ENCODE results near the gene HIGD2A. TPM values are rescaled to one million over a fixed set of nuclear protein-coding genes. Genes with fewer than 3 reads are reported as not detected.

The HIGD2A gene
- total RNA-seq, 1 donor from 2014 or later = 210 TPM

- no peak for DNase-seq
- no peak for ATAC-seq (ENCODE audit: poor library complexity)
- intact Hi-C loops (cut with DNase I) = no loop called here
Measured at GRCh38 chr5:176366232-176366894, 22.2 kb upstream of the HIGD2A start.

- ATAC-seq (ENCODE audit: poor library complexity) (no peak), DNase-seq (no peak)
- intact Hi-C loops (cut with DNase I) = no loop called here
Measured at GRCh38 chr5:176368726-176369125, 19.8 kb upstream of the HIGD2A start.

GRCh38 chr5:176369934-176370711 is 18.4 kb upstream of the HIGD2A start:
- intact Hi-C loops (cut with DNase I) = no loop called here
- peak; percentile 6 for ATAC-seq (ENCODE audit: poor library complexity)
- DNase-seq = no peak

GRCh38 chr5:176371621-176372539 is 16.7 kb upstream of the HIGD2A start:
- ATAC-seq (ENCODE audit: poor library complexity) (peak; percentile 21), DNase-seq (no peak)
- intact Hi-C loops (cut with DNase I) = no loop called here

- peak; percentile 74 for ATAC-seq (ENCODE audit: poor library complexity)
- no peak for DNase-seq
- intact Hi-C loops (cut with DNase I) = no loop called here
Measured at GRCh38 chr5:176373100-176373818, 15.3 kb upstream of the HIGD2A start.

- intact Hi-C loops (cut with DNase I) = no loop called here
- no peak for ATAC-seq (ENCODE audit: poor library complexity)
- DNase-seq = no peak
Measured at GRCh38 chr5:176379881-176380280, 8.7 kb upstream of the HIGD2A start.

GRCh38 chr5:176381423-176381822 is 7.1 kb upstream of the HIGD2A start:
- ATAC-seq (ENCODE audit: poor library complexity) (peak; percentile 93), DNase-seq (no peak)
- intact Hi-C loops (cut with DNase I) = no loop called here

- no peak for DNase-seq
- ATAC-seq (ENCODE audit: poor library complexity) = peak; percentile 30
Measured at GRCh38 chr5:176381979-176382378, 6.6 kb upstream of the HIGD2A start.

GRCh38 chr5:176382721-176383120 is 5.8 kb upstream of the HIGD2A start:
- DNase-seq (no peak), ATAC-seq (ENCODE audit: poor library complexity) (no peak)
- intact Hi-C loops (cut with DNase I) = no loop called here

More at GRCh38 chr5:176381979-176382378, 6.6 kb upstream of the HIGD2A start:
- intact Hi-C loops (cut with DNase I) = no loop called here

GRCh38 chr5:176383248-176383905 is 5.2 kb upstream of the HIGD2A start:
- ATAC-seq (ENCODE audit: poor library complexity) (no peak), DNase-seq (no peak)
- intact Hi-C loops (cut with DNase I) = no loop called here

- intact Hi-C loops (cut with DNase I) = no loop called here
- DNase-seq (no peak), ATAC-seq (ENCODE audit: poor library complexity) (no peak)
Measured at GRCh38 chr5:176383961-176384360, 4.6 kb upstream of the HIGD2A start.

- DNase-seq (no peak), ATAC-seq (ENCODE audit: poor library complexity) (no peak)
- intact Hi-C loops (cut with DNase I) = no loop called here
Measured at GRCh38 chr5:176384366-176384930, 4.1 kb upstream of the HIGD2A start.

GRCh38 chr5:176384991-176385390 is 3.6 kb upstream of the HIGD2A start:
- DNase-seq (no peak), ATAC-seq (ENCODE audit: poor library complexity) (no peak)
- intact Hi-C loops (cut with DNase I) = no loop called here

- DNase-seq (no peak), ATAC-seq (ENCODE audit: poor library complexity) (no peak)
- intact Hi-C loops (cut with DNase I) = no loop called here
Measured at GRCh38 chr5:176386491-176386890, 2.1 kb upstream of the HIGD2A start.

GRCh38 chr5:176387384-176387925 is 1.1 kb upstream of the HIGD2A start:
- intact Hi-C loops (cut with DNase I) = no loop called here
- ATAC-seq (ENCODE audit: poor library complexity) (no peak), DNase-seq (no peak)

- no peak for ATAC-seq (ENCODE audit: poor library complexity)
Measured at GRCh38 chr5:176388003-176388443, 528 bp upstream of the HIGD2A start.

More at GRCh38 chr5:176388003-176388443, 528 bp upstream of the HIGD2A start:
- intact Hi-C loops (cut with DNase I) = no loop called here
- no peak for DNase-seq
